Suprapubic skin (tissue), 3 donors: ENCODE results near the gene ANKRD11.

Source experiments
- CTCF ChIP-seq, 2 donors: fragments of 200-600 bp in 1 of 2; fragments of 450-650 bp in 1 of 2; sonication (generic) in 1 of 2; IDR thresholded peaks; one replicate each; pipeline ENCODE4 v1.5.1; 2016 to 2019; ENCODE audit warnings: antibody characterized with exemption in 2 of 2, mild to moderate bottlenecking in 1 of 2, moderate library complexity in 1 of 2
- POLR2A ChIP-seq, 2 donors: fragments of 450-650 bp; IDR thresholded peaks; one replicate each; pipeline ENCODE4 v1.6.1; 2017; ENCODE audit warnings: antibody characterized with exemption in 2 of 2, mild to moderate bottlenecking in 2 of 2, moderate library complexity in 2 of 2

- TF ChIP-seq CTCF (IDR thresholded peaks at IDR 0.05): no peak
- no peak for TF ChIP-seq POLR2A (IDR thresholded peaks at IDR 0.05)
These were observed 204.3 kb downstream of the ANKRD11 start for GRCh38 chr16:89286096-89286495.
